Liver (tissue), 3 donors: Measurements from ENCODE around the gene ORC3.

Source experiments
- ATF3 ChIP-seq: IDR thresholded peaks from 2 replicates; pipeline ENCODE4 v1.6.1; 2016; ENCODE audit warnings: antibody characterized with exemption
- CTCF ChIP-seq: fragments of 150-350 bp; IDR thresholded peaks from 2 replicates; pipeline ENCODE4 v1.5.1; 2017; ENCODE audit warnings: improper control_type of control experiment, low read depth, low read length; ENCODE audit not compliant: missing input control
- EGR1 ChIP-seq, 2 donors: IDR thresholded peaks; 2 replicates each; pipeline ENCODE4 v1.6.1; 2016 to 2018; ENCODE audit warnings: antibody characterized with exemption in 2 of 2, low read depth in 2 of 2
- GABPA ChIP-seq, 2 donors: IDR thresholded peaks in 1 of 2; conservative IDR thresholded peaks in 1 of 2; 2 replicates each; pipeline ENCODE4 v1.6.1; 2016; ENCODE audit warnings: antibody characterized with exemption in 2 of 2, mild to moderate bottlenecking in 1 of 2, moderate library complexity in 1 of 2
- MAX ChIP-seq: IDR thresholded peaks from 2 replicates; pipeline ENCODE4 v1.6.1; 2016; ENCODE audit warnings: antibody characterized with exemption
- REST ChIP-seq: IDR thresholded peaks from 2 replicates; pipeline ENCODE4 v1.6.1; 2016; ENCODE audit warnings: antibody characterized with exemption, mild to moderate bottlenecking
- RXRA ChIP-seq, 2 donors: IDR thresholded peaks; 2 replicates each; pipeline ENCODE4 v1.6.1; 2017 to 2018; ENCODE audit warnings: antibody characterized with exemption in 2 of 2, mild to moderate bottlenecking in 1 of 2
- SP1 ChIP-seq: IDR thresholded peaks from 2 replicates; pipeline ENCODE4 v1.6.1; 2018; ENCODE audit warnings: antibody characterized with exemption, mild to moderate bottlenecking
- TAF1 ChIP-seq: conservative IDR thresholded peaks from 2 replicates; pipeline ENCODE4 v1.6.1; 2016; ENCODE audit warnings: antibody characterized with exemption, mild to moderate bottlenecking
- YY1 ChIP-seq: IDR thresholded peaks from 2 replicates; pipeline ENCODE4 v1.6.1; 2016; ENCODE audit warnings: antibody characterized with exemption, mild to moderate bottlenecking
- ZBTB33 ChIP-seq: IDR thresholded peaks from 2 replicates; pipeline ENCODE4 v1.6.1; 2016; ENCODE audit warnings: antibody characterized with exemption
- donor health status: healthy.
- donor health status: healthy.

- TF ChIP-seq YY1, result no peak
- TF ChIP-seq CTCF, result no peak
- no peak for TF ChIP-seq SP1
- no peak for TF ChIP-seq REST
- no peak for TF ChIP-seq RXRA (IDR thresholded peaks at IDR 0.05)
- TF ChIP-seq EGR1 (IDR thresholded peaks at IDR 0.05; ENCODE audit: low read depth in 2 of 2), result no peak
- TF ChIP-seq TAF1, result no peak
- TF ChIP-seq ZBTB33, result no peak
- no peak for TF ChIP-seq GABPA (IDR thresholded peaks at IDR 0.05 in 1 of 2, conservative IDR thresholded peaks at IDR 0.05 in 1 of 2)
- no peak for TF ChIP-seq ATF3
- TF ChIP-seq MAX, result no peak
Measured at GRCh38 chr6:87590417-87590880, 514 bp downstream of the ORC3 start.
